H1 (cell line): ENCODE measurements around the gene KCNE1.

Source experiments
- EZH2 ChIP-seq: fragments of 200-600 bp; sonication (generic); IDR thresholded peaks from 2 replicates; pipeline ENCODE4 v1.7.1; 2012; ENCODE audit warnings: low read depth, mild to moderate bottlenecking, moderate library complexity, low read length, inconsistent platforms; ENCODE audit not compliant: severe bottlenecking
- TBP ChIP-seq: IDR thresholded peaks from 2 replicates; pipeline ENCODE4 v1.6.1; 2011; ENCODE audit warnings: low read depth, low read length, improper control_type of control experiment

DNA sequence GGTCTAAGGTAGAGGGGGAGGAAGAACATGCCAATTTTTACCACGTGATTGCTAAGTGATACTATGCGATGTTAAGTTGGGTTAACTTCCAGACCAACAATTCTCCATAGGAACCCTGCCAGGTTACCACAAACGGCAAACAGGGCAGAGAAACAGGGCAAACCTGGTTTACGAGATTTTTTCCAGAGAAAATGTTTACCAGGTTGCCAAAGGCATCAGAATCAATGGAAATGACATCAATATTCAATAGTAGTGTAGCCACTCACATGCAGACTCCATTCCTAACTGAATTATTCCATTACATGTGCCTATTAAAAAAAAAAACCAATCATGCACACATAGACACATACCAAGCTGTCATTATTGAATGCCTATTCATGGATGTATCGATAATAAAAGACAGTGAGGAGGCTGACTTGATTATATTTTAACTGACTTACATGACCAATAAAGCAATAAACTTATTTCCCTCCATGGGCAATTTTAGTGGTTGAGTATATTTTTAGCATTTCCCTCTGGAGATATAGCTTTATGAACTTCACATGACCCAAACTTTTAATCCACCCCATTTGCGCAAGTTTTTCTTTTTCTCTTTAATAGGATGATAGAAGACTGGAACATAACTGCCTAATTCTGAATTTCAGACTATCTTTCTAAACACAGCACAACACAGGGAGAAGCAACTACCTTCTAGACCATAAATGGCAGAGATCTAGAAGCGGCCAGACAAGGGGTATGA lies 40.5 kb upstream of the KCNE1 start:
- no peak for TF ChIP-seq TBP
- TF ChIP-seq EZH2, result no peak
